ENCODE measurements around the gene PSORS1C2.
"Not testable (repeated sequence)": the region's sequence is repeated elsewhere in the genome, so short reads cannot be mapped to it uniquely, and the experiment has no call there.

The PSORS1C2 gene

GRCh38 chr6:31165064-31165832 lies 26.4 kb upstream of the PSORS1C2 start:
- not testable (repeated sequence) for DNase-seq

- DNase-seq = not testable (repeated sequence)
Observed at GRCh38 chr6:31164475-31165063, 25.7 kb upstream of the PSORS1C2 start.

- no peak for DNase-seq
Observed at GRCh38 chr6:31163922-31164321, 25.1 kb upstream of the PSORS1C2 start.

GRCh38 chr6:31162463-31163165 lies 23.7 kb upstream of the PSORS1C2 start:
- DNase-seq = no peak

- DNase-seq = no peak
Observed at GRCh38 chr6:31161216-31162126, 22.6 kb upstream of the PSORS1C2 start.

GRCh38 chr6:31158863-31159855 lies 20.3 kb upstream of the PSORS1C2 start:
- DNase-seq = peak; percentile 35 to 52

- peak; percentile 98 to 99 for DNase-seq
Observed at GRCh38 chr6:31158140-31158862, 19.4 kb upstream of the PSORS1C2 start, which contains the start of gene TCF19. TCF19 (plus strand) TSS chr6:31158589; CDS start chr6:31159470, 881 bp downstream.

- no peak for DNase-seq
Observed at GRCh38 chr6:31157513-31158139, 18.8 kb upstream of the PSORS1C2 start, which contains the start of gene CCHCR1. CCHCR1 (minus strand) TSS chr6:31157802; CDS start chr6:31157600, 202 bp downstream.

- DNase-seq = no peak
Observed at GRCh38 chr6:31156641-31157040, 17.8 kb upstream of the PSORS1C2 start.

GRCh38 chr6:31154436-31154835 lies 15.6 kb upstream of the PSORS1C2 start:
- DNase-seq = no peak

GRCh38 chr6:31152781-31153180 lies 13.9 kb upstream of the PSORS1C2 start:
- DNase-seq = no peak

GRCh38 chr6:31149827-31150447 lies 11.1 kb upstream of the PSORS1C2 start:
- DNase-seq = no peak

GRCh38 chr6:31145386-31145785 lies 6.5 kb upstream of the PSORS1C2 start:
- DNase-seq = no peak

GRCh38 chr6:31144970-31145340 lies 6.1 kb upstream of the PSORS1C2 start:
- DNase-seq = no peak

GRCh38 chr6:31144296-31144969 lies 5.6 kb upstream of the PSORS1C2 start:
- DNase-seq = no peak

- no peak for DNase-seq
Observed at GRCh38 chr6:31143148-31143547, 4.3 kb upstream of the PSORS1C2 start.

GRCh38 chr6:31142361-31142761 lies 3.5 kb upstream of the PSORS1C2 start:
- DNase-seq = no peak

GRCh38 chr6:31140643-31141042 lies 1.8 kb upstream of the PSORS1C2 start:
- no peak for DNase-seq

GRCh38 chr6:31139599-31139998 lies 733 bp upstream of the PSORS1C2 start:
- no peak for DNase-seq
